HEK293T (cell line): ENCODE measurements around the gene IL4R.
"Not testable (repeated sequence)": the region's sequence is repeated elsewhere in the genome, so short reads cannot be mapped to it uniquely, and the experiment has no call there.

ENCODE experiments used
- CTCF ChIA-PET: fragments of 350-600 bp; formaldehyde crosslinking; extraction: SDS; loops from one replicate; lab custom pipeline; 2021; ENCODE audit warnings: antibody characterized with exemption, inconsistent platforms; lab: Yijun Ruan, JAX
- POLR2A ChIA-PET: fragments of 350-600 bp; formaldehyde crosslinking; extraction: SDS; loops from one replicate; lab custom pipeline; 2020; ENCODE audit warnings: antibody characterized with exemption, inconsistent platforms; lab: Yijun Ruan, JAX
- DNase-seq: peaks from one replicate; pipeline ENCODE4 v3.0.0; 2012; ENCODE audit warnings: mixed read lengths; ENCODE audit errors: extremely low spot score
- ARNT ChIP-seq: fragments of 450-650 bp; IDR thresholded peaks from 2 replicates; pipeline ENCODE4 v1.6.1; 2017; ENCODE audit warnings: mild to moderate bottlenecking
- BHLHE40 ChIP-seq: fragments of 450-650 bp; IDR thresholded peaks from 2 replicates; pipeline ENCODE4 v1.6.1; 2016; ENCODE audit warnings: mild to moderate bottlenecking, moderate library complexity, borderline replicate concordance
- CTBP1 ChIP-seq: fragments of 450-650 bp; IDR thresholded peaks from 2 replicates; pipeline ENCODE4 v1.6.1; 2016; ENCODE audit warnings: borderline replicate concordance
- ELF4 ChIP-seq: fragments of 450-650 bp; IDR thresholded peaks from 2 replicates; pipeline ENCODE4 v1.6.1; 2017; ENCODE audit warnings: antibody characterized with exemption
- FOXA1 ChIP-seq: fragments of 450-650 bp; IDR thresholded peaks from 2 replicates; pipeline ENCODE4 v1.6.1; 2016; ENCODE audit warnings: mild to moderate bottlenecking
- FOXK2 ChIP-seq: fragments of 450-650 bp; IDR thresholded peaks from 2 replicates; pipeline ENCODE4 v1.6.1; 2016; ENCODE audit warnings: mild to moderate bottlenecking
- FOXM1 ChIP-seq: fragments of 450-650 bp; IDR thresholded peaks from 2 replicates; pipeline ENCODE4 v1.6.1; 2017; ENCODE audit warnings: mild to moderate bottlenecking, borderline replicate concordance
- HDGF ChIP-seq: fragments of 450-650 bp; IDR thresholded peaks from 2 replicates; pipeline ENCODE4 v1.6.1; 2017; ENCODE audit warnings: antibody characterized with exemption, borderline replicate concordance
- L3MBTL2 ChIP-seq: fragments of 450-650 bp; conservative IDR thresholded peaks from 2 replicates; pipeline ENCODE4 v1.6.1; 2016; ENCODE audit warnings: mild to moderate bottlenecking
- LEF1 ChIP-seq: fragments of 450-650 bp; IDR thresholded peaks from 2 replicates; pipeline ENCODE4 v1.6.1; 2017; ENCODE audit warnings: mild to moderate bottlenecking, borderline replicate concordance
- NFRKB ChIP-seq: fragments of 450-650 bp; IDR thresholded peaks from 2 replicates; pipeline ENCODE4 v1.6.1; 2016; ENCODE audit warnings: mild to moderate bottlenecking, moderate library complexity
- SP1 ChIP-seq: fragments of 450-650 bp; IDR thresholded peaks from 2 replicates; pipeline ENCODE4 v1.6.1; 2017
- SUZ12 ChIP-seq: fragments of 450-650 bp; IDR thresholded peaks from 2 replicates; pipeline ENCODE4 v1.6.1; 2016; ENCODE audit warnings: mild to moderate bottlenecking
- TARDBP ChIP-seq: fragments of 450-650 bp; IDR thresholded peaks from 2 replicates; pipeline ENCODE4 v1.6.1; 2016
- ZNF384 ChIP-seq: fragments of 450-650 bp; IDR thresholded peaks from 2 replicates; pipeline ENCODE4 v1.6.1; 2016
- TF ChIP-seq, protein P1 (sequence below): fragments of 450-650 bp; IDR thresholded peaks from 2 replicates; pipeline ENCODE4 v1.6.1; 2016

IL4R gene

DNA sequence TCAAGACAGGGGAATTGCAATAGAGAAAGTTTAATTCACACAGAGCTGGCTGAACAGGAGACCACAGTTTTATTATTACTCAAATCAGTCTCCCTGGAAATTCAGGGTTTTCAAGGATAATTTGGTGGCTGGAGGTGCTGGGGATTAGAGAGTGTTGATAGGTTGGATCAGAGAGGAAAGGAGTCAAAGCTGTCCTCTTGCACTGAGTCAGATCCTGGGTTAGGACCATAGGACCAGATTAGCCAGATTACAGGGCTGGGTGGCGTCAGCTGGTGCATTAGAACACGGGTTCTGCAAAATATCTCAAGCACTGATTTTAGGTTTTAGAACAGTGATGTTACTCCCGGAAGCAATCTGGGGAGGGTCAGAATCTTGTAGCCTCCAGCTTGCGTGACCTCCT lies 43.4 kb upstream of the IL4R start:
- CTCF ChIA-PET, result interaction anchor here (1.2 kb wide), 1 partner anchor 35 kb away, joined by 3 read pairs; no protein-coding TSS in a partner anchor
- TF ChIP-seq CTBP1, result no peak
- TF ChIP-seq FOXK2, result no peak
- TF ChIP-seq SP1, result no peak
- no peak for TF ChIP-seq ARNT
- TF ChIP-seq SUZ12, result no peak
- TF ChIP-seq ELF4, result no peak
- TF ChIP-seq HDGF, result no peak
- no peak for TF ChIP-seq ZNF384
- no peak for TF ChIP-seq BHLHE40
- no peak for TF ChIP-seq NFRKB
- TF ChIP-seq TARDBP, result no peak
- TF ChIP-seq, protein P1, sequence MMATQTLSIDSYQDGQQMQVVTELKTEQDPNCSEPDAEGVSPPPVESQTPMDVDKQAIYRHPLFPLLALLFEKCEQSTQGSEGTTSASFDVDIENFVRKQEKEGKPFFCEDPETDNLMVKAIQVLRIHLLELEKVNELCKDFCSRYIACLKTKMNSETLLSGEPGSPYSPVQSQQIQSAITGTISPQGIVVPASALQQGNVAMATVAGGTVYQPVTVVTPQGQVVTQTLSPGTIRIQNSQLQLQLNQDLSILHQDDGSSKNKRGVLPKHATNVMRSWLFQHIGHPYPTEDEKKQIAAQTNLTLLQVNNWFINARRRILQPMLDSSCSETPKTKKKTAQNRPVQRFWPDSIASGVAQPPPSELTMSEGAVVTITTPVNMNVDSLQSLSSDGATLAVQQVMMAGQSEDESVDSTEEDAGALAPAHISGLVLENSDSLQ, result no peak
- TF ChIP-seq FOXA1, result no peak
- TF ChIP-seq LEF1, result no peak
- no peak for TF ChIP-seq L3MBTL2
- POLR2A ChIA-PET, result interaction anchor here (1.6 kb wide), 1 partner anchor 10 kb away, joined by 3 read pairs; no protein-coding TSS in a partner anchor
- DNase-seq, result no peak

DNA sequence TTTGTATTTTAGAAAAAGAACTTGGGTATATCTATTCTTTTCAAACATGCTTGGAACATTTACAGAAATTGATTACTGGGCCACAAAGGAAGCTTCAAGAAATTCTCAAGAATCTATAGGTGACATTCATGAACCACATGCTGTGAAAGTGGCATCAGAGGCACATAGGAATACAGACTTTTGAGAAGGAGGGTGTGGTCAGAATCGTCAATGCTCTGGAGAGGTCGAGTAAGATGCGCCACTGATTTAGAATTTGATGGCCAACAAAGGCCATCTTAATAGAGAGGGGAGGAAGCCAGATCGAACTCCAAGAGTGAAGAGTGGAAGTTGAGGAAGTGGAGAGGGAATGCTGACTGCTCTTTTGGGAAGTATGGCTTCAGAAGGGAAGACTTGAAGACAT lies 41.7 kb upstream of the IL4R start:
- ChIA-PET CTCF (no interaction called here), POLR2A (interaction anchor here (1.6 kb wide), 1 partner anchor 12 kb away, joined by 3 read pairs; no protein-coding TSS in a partner anchor)
- TF ChIP-seq SUZ12 (no peak), ELF4 (no peak), CTBP1 (no peak), FOXM1 (no peak), ARNT (no peak), FOXA1 (no peak), FOXK2 (no peak), ZNF384 (no peak), BHLHE40 (no peak), HDGF (no peak), L3MBTL2 (no peak), NFRKB (no peak), LEF1 (no peak), SP1 (no peak), TARDBP (no peak)
- TF ChIP-seq, protein P1, result no peak
- DNase-seq, result no peak

DNA sequence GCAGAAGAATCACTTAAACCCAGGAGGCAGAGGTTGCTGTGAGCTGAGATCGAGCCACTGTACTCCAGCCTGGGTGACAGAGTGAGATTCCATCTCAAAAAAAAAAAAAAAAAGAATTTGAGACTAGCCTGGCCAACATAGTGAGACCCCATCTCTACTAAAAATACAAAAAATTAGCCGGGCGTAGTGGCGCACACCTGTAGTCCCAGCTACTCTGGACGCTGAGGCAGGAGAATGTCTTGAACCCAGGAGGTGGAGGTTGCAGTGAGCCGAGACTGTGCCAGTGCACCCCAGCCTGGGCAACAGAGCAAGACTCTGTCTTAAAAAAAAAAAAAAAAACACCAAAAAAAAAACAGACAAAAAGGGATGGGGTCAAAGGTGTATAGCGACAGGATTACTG lies 41.1 kb upstream of the IL4R start:
- DNase-seq, CTCF ChIA-PET, POLR2A ChIA-PET: not testable (repeated sequence)
- TF ChIP-seq ZNF384, result peak; percentile 26; the same call in 1 of the 2 replicates

DNA sequence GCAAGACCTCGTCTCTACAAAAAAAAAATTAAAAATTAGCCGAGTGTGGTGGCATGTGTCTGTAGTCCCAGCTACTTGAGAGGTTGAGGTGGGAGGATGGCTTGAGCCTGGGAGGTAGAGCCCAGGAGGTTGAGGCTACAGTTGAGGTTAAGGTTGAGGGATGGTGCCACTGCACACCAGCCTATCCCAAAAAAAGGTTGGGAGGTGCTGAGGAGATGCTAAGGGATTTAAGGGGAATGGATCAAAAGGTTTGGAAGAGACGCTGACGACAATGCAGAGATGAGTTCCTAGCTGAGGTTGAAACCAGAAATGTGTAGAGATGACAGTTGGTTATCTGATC lies 40.5 kb upstream of the IL4R start:
- CTCF ChIA-PET, result no interaction called here
- no peak for DNase-seq
- no peak for TF ChIP-seq ARNT
- POLR2A ChIA-PET, result no interaction called here

DNA sequence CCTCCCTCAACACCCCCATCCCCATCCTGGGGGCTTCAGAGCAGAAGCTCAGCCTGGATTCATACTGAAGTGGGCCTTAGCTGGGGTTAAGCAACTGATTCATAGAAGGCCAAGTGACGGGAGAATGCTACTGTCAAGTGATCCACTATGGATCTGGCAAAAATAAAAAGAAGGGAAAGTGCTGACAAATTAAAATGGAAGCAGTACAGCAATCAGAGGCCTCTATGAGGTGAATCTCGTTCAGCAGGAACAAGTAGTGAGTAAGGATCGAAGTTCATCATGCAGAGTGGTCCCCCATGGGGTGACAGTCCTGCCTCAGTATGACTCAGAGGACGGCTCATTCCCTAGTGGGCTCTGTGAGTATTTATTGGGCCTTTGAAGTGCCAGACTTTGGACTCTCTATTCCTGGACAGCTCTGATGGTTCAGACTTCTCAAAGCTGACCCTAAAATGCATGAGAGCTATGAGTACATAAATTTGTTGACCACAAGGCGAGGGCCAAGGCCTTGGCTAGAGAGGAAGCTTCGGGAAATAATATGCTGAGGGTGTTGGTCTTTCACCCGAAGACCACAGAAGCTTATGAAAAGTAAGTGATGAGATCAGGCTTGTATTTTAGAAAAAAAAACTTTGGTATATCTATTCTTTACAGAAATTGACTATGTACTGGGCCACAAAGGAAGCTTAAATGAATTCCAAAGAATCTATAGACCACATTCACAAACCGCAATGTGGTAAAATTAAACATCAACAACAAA lies 39.9 kb upstream of the IL4R start:
- no peak for DNase-seq
- CTCF ChIA-PET, result no interaction called here
- POLR2A ChIA-PET, result no interaction called here
- TF ChIP-seq NFRKB (no peak), ZNF384 (no peak), FOXA1 (no peak), L3MBTL2 (no peak)
- TF ChIP-seq, protein P1, result no peak

DNA sequence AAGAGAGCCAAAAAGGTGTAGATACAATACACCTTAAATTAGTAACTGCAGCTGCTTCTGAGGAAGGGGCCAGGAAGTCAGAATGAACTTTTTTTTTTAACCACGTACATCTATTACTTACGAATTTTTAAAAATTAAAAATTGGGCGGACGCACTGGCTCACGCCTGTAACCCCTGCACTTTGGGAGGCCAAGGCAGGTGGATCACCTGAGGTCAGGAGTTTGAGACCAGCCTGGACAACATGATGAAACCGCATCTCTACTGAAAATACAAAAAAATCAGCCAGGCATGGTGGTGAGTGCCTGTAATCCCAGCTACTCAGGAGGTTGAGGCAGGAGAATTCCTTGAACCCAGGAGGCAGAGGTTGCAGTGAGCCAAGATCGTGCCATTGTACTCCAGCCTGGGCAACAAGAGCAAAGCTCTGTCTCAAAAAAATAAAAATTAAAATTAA lies 39.3 kb upstream of the IL4R start:
- CTCF ChIA-PET, POLR2A ChIA-PET, DNase-seq: not testable (repeated sequence)

DNA sequence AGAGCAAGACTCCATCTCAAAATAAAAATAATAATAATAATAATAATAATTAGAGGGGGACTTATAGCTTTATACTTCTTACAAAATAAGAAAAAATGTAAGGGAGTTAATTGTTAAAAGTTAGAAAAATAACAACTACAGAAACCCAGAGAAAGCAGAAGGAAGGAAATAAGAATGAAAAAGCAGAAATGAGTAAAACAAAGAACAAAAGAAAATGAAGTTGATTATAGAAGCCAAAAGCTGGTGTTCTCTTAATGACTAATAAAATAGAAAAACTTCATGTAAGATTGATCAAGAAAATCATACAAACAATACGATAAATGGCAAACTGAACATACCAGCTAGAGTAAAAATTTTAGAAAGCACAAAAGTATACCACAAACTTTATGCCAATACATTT lies 38.4 kb upstream of the IL4R start:
- ChIA-PET CTCF (no interaction called here), POLR2A (no interaction called here)
- no peak for DNase-seq
- TF ChIP-seq NFRKB (no peak), FOXA1 (no peak), ARNT (no peak), SP1 (no peak), BHLHE40 (no peak), FOXM1 (no peak), HDGF (no peak), CTBP1 (no peak), TARDBP (no peak), SUZ12 (no peak), FOXK2 (no peak), LEF1 (no peak)
- TF ChIP-seq, protein P1, result no peak
